ENCODE data around the gene DEXI.

DNA sequence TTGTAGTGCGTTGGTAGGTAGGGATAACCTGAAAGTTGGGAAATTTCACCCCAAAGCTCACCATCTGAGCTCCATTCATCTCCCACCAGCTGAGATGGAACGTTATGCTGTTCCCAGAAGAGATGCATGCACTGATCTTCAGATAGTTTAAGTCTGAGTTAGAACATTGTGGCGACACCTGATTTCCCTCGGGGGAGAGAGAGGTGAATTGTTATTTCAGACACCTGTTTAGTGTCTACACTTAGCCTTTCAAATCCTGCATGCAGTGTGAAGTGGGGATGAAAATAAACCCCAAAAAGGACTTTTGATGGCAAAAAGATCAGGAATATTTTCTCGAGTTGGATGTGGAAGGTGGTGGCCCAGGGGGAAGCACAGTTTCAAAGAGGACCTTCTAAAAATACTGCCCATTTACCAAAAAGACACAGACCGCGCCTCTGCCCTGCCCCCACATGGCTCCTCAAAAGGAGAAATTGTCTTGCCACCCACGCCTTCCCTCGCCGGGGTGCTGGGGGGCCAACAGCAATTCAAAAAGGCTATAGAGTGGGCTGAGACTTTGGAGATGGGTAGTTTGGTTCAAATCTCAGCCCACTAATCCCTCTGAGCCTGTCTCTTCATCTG lies 53.8 kb downstream of the DEXI start:
- TF ChIP-seq, protein P1, sequence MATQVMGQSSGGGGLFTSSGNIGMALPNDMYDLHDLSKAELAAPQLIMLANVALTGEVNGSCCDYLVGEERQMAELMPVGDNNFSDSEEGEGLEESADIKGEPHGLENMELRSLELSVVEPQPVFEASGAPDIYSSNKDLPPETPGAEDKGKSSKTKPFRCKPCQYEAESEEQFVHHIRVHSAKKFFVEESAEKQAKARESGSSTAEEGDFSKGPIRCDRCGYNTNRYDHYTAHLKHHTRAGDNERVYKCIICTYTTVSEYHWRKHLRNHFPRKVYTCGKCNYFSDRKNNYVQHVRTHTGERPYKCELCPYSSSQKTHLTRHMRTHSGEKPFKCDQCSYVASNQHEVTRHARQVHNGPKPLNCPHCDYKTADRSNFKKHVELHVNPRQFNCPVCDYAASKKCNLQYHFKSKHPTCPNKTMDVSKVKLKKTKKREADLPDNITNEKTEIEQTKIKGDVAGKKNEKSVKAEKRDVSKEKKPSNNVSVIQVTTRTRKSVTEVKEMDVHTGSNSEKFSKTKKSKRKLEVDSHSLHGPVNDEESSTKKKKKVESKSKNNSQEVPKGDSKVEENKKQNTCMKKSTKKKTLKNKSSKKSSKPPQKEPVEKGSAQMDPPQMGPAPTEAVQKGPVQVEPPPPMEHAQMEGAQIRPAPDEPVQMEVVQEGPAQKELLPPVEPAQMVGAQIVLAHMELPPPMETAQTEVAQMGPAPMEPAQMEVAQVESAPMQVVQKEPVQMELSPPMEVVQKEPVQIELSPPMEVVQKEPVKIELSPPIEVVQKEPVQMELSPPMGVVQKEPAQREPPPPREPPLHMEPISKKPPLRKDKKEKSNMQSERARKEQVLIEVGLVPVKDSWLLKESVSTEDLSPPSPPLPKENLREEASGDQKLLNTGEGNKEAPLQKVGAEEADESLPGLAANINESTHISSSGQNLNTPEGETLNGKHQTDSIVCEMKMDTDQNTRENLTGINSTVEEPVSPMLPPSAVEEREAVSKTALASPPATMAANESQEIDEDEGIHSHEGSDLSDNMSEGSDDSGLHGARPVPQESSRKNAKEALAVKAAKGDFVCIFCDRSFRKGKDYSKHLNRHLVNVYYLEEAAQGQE (IDR thresholded peaks at IDR 0.05; ENCODE audit: insufficient read depth in 1 of 2, low read depth in 2 of 2, low read length in 2 of 2) = no peak
- no peak for TF ChIP-seq POLR2AphosphoS5 (IDR thresholded peaks at IDR 0.05; ENCODE audit: low read depth, low read length)

Measured in PFSK-1 (cell line).